Stimulated activated naive CD8-positive, alpha-beta T cell treated with anti-CD3 and anti-CD28 coated beads, Interleukin-15, Interleukin-2, amounts not matched to agents 100 ng/mL and 50 ng/mL, for 24 hours (primary cell): ENCODE measurements around the gene LRRC36.
A peak's percentile ranks its signal among the peaks of the same experiment; 100 is the strongest.
"Not testable (repeated sequence)": the region's sequence is repeated elsewhere in the genome, so short reads cannot be mapped to it uniquely, and the experiment has no call there.

ENCODE experiments used
- H3K27ac Mint-ChIP-seq: one replicate; pipeline ENCODE4 v1.8.0; 2021; ENCODE audit warnings: mild to moderate bottlenecking, mixed read lengths
- H3K27me3 Mint-ChIP-seq: one replicate; pipeline ENCODE4 v1.8.0; 2021; ENCODE audit warnings: mixed read lengths
- H3K36me3 Mint-ChIP-seq: one replicate; pipeline ENCODE4 v1.8.0; 2021; ENCODE audit warnings: low read depth, mixed read lengths
- H3K4me1 Mint-ChIP-seq: one replicate; pipeline ENCODE4 v1.8.0; 2021; ENCODE audit warnings: low read depth, mixed read lengths
- H3K4me3 Mint-ChIP-seq: one replicate; pipeline ENCODE4 v1.8.0; 2021; ENCODE audit warnings: mild to moderate bottlenecking, mixed read lengths
- H3K9me3 Mint-ChIP-seq: one replicate; pipeline ENCODE4 v1.8.0; 2021; ENCODE audit warnings: mixed read lengths

LRRC36 gene

GRCh38 chr16:67350324-67350723, 23.7 kb downstream of the LRRC36 start:
- Mint-ChIP-seq H3K9me3 (no peaks in the 10 kb centered on the region), H3K4me3 (no peak overlapping the region), H3K27ac (no peak overlapping the region), H3K36me3 (no peaks in the 10 kb centered on the region), H3K4me1 (no peaks in the 10 kb centered on the region), H3K27me3 (no peaks in the 10 kb centered on the region)

GRCh38 chr16:67352463-67352862, 25.8 kb downstream of the LRRC36 start:
- H3K27me3 Mint-ChIP-seq, H3K4me3 Mint-ChIP-seq, H3K36me3 Mint-ChIP-seq, H3K9me3 Mint-ChIP-seq, H3K27ac Mint-ChIP-seq, H3K4me1 Mint-ChIP-seq: not testable (repeated sequence)

- Mint-ChIP-seq H3K4me1 (peaks cover 3% of the 10 kb centered on the region), H3K4me3 (no peak overlapping the region), H3K27ac (no peak overlapping the region)
Observed at GRCh38 chr16:67356396-67356795, 29.8 kb downstream of the LRRC36 start.

DNA sequence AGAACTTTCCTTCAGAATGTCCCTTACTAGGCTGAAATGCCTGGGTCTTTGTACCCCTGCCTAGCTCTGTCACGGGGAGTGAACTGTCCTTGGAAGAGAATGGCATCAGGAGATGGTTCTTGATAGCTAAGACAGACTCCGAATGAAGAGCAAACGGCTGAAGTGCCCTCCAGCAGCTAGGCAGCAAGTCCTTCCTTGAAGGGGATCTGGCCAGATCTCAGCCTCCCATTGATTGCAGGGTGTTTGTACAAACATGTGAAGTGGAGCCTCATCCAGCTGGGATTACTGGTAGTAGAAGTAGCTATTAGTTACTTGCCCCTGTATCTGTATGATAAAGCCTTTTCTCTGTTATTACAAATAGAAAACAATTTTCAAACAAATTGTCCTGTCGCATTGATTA, 30.9 kb downstream of the LRRC36 start:
- Mint-ChIP-seq H3K4me1 (peaks cover 3% of the 10 kb centered on the region), H3K27ac (no peak overlapping the region), H3K27me3 (no peaks in the 10 kb centered on the region), H3K9me3 (no peaks in the 10 kb centered on the region), H3K36me3 (no peaks in the 10 kb centered on the region), H3K4me3 (no peak overlapping the region)

More at GRCh38 chr16:67356396-67356795, 29.8 kb downstream of the LRRC36 start:
- Mint-ChIP-seq H3K27me3 (no peaks in the 10 kb centered on the region), H3K36me3 (no peaks in the 10 kb centered on the region), H3K9me3 (no peaks in the 10 kb centered on the region)

DNA sequence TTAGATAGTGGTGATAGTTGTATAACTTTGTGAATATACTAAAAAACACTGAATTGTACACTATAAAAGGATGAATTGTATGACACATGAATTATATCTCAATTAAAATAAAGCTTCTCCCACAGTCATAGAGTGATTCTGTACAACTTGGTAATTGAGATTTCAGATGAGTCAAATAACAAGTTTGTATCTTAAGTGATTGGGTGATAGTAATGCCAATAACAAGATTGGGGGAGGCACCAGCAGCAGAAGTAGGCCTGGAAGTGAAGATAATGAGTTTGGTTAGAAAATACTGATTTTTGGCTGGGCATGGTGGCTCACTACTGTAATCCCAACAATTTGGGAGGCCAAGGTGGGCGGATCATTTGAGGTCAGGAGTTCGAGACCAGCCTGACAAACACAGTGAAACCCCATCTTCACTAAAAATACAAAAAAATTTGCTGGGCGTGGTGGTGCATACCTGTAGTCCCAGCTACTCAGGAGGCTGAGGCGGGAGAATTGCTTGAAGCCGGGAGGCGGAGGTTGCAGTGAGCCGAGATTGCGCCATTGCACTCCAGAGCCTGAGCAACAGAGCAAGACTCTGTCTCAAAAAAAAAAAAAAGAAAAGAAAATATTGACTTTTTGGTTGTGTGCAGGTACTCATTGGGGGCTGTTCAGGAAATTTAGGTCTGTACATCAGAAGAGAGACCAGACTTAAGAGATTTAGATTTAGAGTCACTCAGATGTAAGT, 33.1 kb downstream of the LRRC36 start:
- H3K36me3 Mint-ChIP-seq, H3K27ac Mint-ChIP-seq, H3K4me3 Mint-ChIP-seq, H3K4me1 Mint-ChIP-seq, H3K9me3 Mint-ChIP-seq, H3K27me3 Mint-ChIP-seq: not testable (repeated sequence)

- Mint-ChIP-seq H3K27ac (no peak overlapping the region), H3K4me3 (no peak overlapping the region), H3K9me3 (no peaks in the 10 kb centered on the region), H3K36me3 (no peaks in the 10 kb centered on the region), H3K27me3 (no peaks in the 10 kb centered on the region), H3K4me1 (peaks cover 17% of the 10 kb centered on the region)
Observed at GRCh38 chr16:67361038-67361437, 34.4 kb downstream of the LRRC36 start.

GRCh38 chr16:67364600-67365235, 38.1 kb downstream of the LRRC36 start:
- Mint-ChIP-seq H3K4me1 (peaks cover 14% of the 10 kb centered on the region), H3K4me3 (no peak overlapping the region), H3K36me3 (no peaks in the 10 kb centered on the region), H3K9me3 (no peaks in the 10 kb centered on the region), H3K27ac (no peak overlapping the region), H3K27me3 (no peaks in the 10 kb centered on the region)

GRCh38 chr16:67370661-67371060, 44.0 kb downstream of the LRRC36 start:
- H3K4me1 Mint-ChIP-seq: peaks cover 3% of the 10 kb centered on the region
- no peaks in the 10 kb centered on the region for H3K36me3 Mint-ChIP-seq
- H3K4me3 Mint-ChIP-seq: no peak overlapping the region
- peaks cover 3% of the 10 kb centered on the region for H3K27me3 Mint-ChIP-seq
- no peaks in the 10 kb centered on the region for H3K9me3 Mint-ChIP-seq
- H3K27ac Mint-ChIP-seq: no peak overlapping the region

GRCh38 chr16:67372664-67373063, 46.0 kb downstream of the LRRC36 start:
- H3K36me3 Mint-ChIP-seq: no peaks in the 10 kb centered on the region
- H3K4me1 Mint-ChIP-seq: no peaks in the 10 kb centered on the region
- H3K27ac Mint-ChIP-seq: no peak overlapping the region
- peaks cover 3% of the 10 kb centered on the region for H3K27me3 Mint-ChIP-seq
- no peak overlapping the region for H3K4me3 Mint-ChIP-seq
- no peaks in the 10 kb centered on the region for H3K9me3 Mint-ChIP-seq

DNA sequence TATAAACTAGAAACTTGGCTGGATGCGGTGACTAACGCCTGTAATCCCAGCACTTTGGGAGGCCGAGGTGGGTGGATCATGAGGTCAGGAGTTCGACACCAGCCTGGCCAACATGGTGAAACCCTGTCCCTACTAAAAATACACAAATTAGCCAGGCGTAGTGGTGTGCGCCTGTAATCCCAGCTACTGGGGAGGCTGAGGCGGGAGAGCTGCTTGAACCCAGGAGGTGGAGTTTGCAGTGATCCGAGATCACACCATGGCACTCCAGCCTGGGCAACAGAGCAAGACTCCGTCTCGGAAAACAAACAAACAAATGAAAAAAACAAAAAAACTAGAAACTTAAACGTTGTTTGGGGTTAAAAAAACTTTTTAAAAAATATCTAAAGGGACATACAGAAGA, 49.4 kb downstream of the LRRC36 start:
- H3K36me3 Mint-ChIP-seq, H3K9me3 Mint-ChIP-seq, H3K4me3 Mint-ChIP-seq, H3K27ac Mint-ChIP-seq, H3K27me3 Mint-ChIP-seq, H3K4me1 Mint-ChIP-seq: not testable (repeated sequence)

DNA sequence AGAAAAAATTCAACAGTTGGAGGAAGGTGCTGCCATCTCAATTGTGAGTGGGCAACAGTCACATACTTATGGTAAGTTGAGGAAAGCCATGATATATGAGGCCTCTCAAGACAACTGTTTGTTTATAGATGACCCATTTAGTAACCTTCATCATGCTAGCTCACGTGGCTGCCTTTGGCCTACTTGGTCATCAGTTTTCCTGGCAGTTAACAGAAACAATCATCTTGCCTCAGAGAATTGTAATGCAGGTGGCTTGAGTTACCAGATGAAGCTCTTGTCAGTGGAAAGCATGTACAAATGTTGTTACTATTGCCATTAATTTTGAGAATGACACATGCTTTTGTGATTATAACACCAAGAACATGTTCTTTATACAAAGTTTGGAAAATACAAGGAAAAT, 52.0 kb downstream of the LRRC36 start:
- H3K9me3 Mint-ChIP-seq: no peaks in the 10 kb centered on the region
- H3K27ac Mint-ChIP-seq: no peak overlapping the region
- H3K4me1 Mint-ChIP-seq: no peaks in the 10 kb centered on the region
- no peak overlapping the region for H3K4me3 Mint-ChIP-seq
- no peaks in the 10 kb centered on the region for H3K36me3 Mint-ChIP-seq
- peaks cover 4% of the 10 kb centered on the region for H3K27me3 Mint-ChIP-seq

DNA sequence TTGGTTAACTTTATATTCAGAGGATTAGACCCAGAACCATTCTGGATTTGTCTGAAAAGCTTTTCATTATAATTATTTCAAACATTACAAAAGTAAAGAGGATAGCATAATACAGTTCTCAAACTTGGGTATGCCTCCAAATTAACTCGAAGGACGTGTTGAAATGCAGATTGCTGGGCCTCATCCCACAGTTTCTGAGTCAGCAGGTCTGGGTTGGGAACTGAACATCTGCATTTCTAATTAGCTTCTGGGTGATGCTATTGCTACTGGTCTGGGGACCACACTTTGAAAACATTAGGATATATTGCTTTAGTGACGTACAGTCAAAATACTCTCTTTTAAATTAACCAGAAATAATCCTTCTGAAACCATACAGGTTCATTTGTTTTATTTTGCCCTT, 56.7 kb downstream of the LRRC36 start:
- Mint-ChIP-seq H3K27me3 (no peaks in the 10 kb centered on the region), H3K27ac (no peak overlapping the region), H3K4me1 (peaks cover 14% of the 10 kb centered on the region), H3K9me3 (no peaks in the 10 kb centered on the region), H3K4me3 (no peak overlapping the region), H3K36me3 (no peaks in the 10 kb centered on the region)

- no peaks in the 10 kb centered on the region for H3K27me3 Mint-ChIP-seq
- H3K4me3 Mint-ChIP-seq: no peak overlapping the region
- peak overlapping the region; percentile 57 for H3K27ac Mint-ChIP-seq
- H3K36me3 Mint-ChIP-seq: no peaks in the 10 kb centered on the region
- no peaks in the 10 kb centered on the region for H3K9me3 Mint-ChIP-seq
- H3K4me1 Mint-ChIP-seq: peaks cover 14% of the 10 kb centered on the region
Observed at GRCh38 chr16:67384778-67385510, 58.3 kb downstream of the LRRC36 start.

DNA sequence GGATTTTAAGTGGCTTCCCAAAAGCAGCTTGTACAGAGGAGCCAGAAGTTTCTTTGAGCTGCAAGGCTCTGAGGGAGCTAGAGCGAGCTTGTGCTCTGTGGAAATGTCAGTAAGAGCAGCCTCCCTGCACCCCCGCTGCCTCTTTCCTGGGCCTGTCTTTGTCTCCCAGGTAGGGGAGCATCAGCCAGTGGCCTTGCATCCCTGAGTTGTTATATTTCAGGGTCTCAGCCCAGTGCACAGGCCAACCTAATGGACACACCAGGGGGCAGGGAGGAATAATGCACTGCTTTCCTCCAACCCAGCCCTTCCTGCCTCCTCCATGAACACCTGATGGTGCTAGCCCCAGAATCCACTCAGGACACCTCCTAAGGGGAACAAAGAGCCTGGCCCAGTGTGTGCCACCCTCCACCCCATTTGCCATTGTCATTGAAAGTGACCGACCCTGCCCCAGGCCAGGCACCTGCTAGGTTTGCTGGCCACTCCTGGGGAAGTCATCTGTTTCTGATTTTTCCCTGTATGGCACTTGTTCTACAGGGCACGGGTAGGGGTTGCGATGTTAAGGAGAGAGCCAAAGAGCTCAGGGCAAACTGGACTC, 60.3 kb downstream of the LRRC36 start:
- Mint-ChIP-seq H3K4me1 (peaks cover 14% of the 10 kb centered on the region), H3K27ac (no peak overlapping the region), H3K27me3 (peaks cover 1% of the 10 kb centered on the region), H3K9me3 (no peaks in the 10 kb centered on the region), H3K4me3 (no peak overlapping the region), H3K36me3 (no peaks in the 10 kb centered on the region)

DNA sequence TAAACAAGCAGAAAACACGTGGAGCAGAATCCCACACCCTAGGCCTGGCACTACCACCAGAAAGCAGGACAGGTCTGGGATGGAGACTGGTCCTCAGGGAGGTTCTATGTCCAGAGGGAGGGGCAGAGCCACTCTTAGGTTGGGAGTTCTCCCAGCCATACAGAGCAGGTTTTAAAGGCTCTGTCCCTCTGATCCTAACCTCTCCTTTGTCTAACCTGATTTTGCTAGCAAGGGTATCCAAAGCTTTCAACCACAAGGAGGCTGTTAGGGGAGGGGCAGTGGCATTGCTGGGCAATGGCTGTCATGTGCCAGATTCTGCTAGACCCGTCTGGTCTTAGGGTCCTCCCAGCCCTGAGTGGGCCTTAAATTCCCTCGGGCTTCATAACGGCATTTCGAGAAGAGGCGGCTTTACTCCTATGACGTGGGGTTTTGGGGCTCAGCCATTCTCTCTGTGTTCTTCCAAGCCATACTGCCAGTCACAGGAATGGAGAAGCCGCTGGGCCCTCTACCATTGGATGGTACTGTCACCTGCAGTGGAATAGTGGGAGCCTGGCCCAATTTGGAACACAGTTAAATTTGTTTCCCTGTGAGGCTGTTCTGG, 61.0 kb downstream of the LRRC36 start:
- Mint-ChIP-seq H3K27me3 (peaks cover 7% of the 10 kb centered on the region), H3K36me3 (no peaks in the 10 kb centered on the region), H3K4me3 (no peak overlapping the region), H3K4me1 (peaks cover 14% of the 10 kb centered on the region), H3K27ac (no peak overlapping the region), H3K9me3 (no peaks in the 10 kb centered on the region)
